K562 (cell line): ENCODE measurements around the gene SLC37A2.

Experiments
- BRD9 ChIP-seq: fragments of 450-650 bp; IDR thresholded peaks from 2 replicates; pipeline ENCODE4 v1.6.1; 2018; ENCODE audit warnings: low read depth; ENCODE audit not compliant: partially characterized antibody
- CTCF ChIP-seq, 3 experiments: IDR thresholded peaks in 2 of 3; conservative IDR thresholded peaks in 1 of 3; 2 replicates each; pipeline ENCODE4 v1.5.1; 2011 to 2012; ENCODE audit warnings: low read length in 3 of 3, mild to moderate bottlenecking in 3 of 3, control low read depth in 2 of 3, improper control_type of control experiment in 1 of 3, inconsistent platforms in 1 of 3, low read depth in 1 of 3, mixed read lengths in 1 of 3, moderate library complexity in 1 of 3; ENCODE audit not compliant: insufficient read depth in 2 of 3
- ETS2 ChIP-seq: IDR thresholded peaks from 2 replicates; pipeline ENCODE4 v1.6.1; 2016; ENCODE audit warnings: borderline replicate concordance, missing genetic modification characterization, mild to moderate bottlenecking, moderate library complexity, missing compliant biosample characterization; ENCODE audit not compliant: poor library complexity, severe bottlenecking
- ETV6 ChIP-seq, 3 experiments: fragments of 150-350 bp in 1 of 3; sonication (generic) in 1 of 3; formaldehyde crosslinking in 1 of 3; IDR thresholded peaks; 2 replicates each; pipeline versions ENCODE4 v1.6.1 to v1.8.0; 2014 to 2022; ENCODE audit warnings: borderline replicate concordance in 2 of 3, low read depth in 2 of 3, antibody characterized with exemption in 1 of 3, low read length in 1 of 3, mild to moderate bottlenecking in 1 of 3, missing genetic modification reagents in 1 of 3
- HDAC6 ChIP-seq: IDR thresholded peaks from 2 replicates; pipeline ENCODE4 v1.6.1; 2012; ENCODE audit warnings: low read depth, mild to moderate bottlenecking, control low read depth, inconsistent platforms, low read length, moderate library complexity
- MLLT1 ChIP-seq, 2 experiments: fragments of 450-650 bp; IDR thresholded peaks; 2 replicates each; pipeline ENCODE4 v1.6.1; 2016
- RFX5 ChIP-seq: IDR thresholded peaks from 2 replicates; pipeline ENCODE4 v1.6.1; 2011; ENCODE audit warnings: low read depth, mild to moderate bottlenecking, improper control_type of control experiment, low read length
- ZNF408 ChIP-seq: fragments of 250-450 bp; sonication (Bioruptor Pico); IDR thresholded peaks from 2 replicates; pipeline ENCODE4 v1.4.0; 2020; ENCODE audit warnings: low read depth, mild to moderate bottlenecking, moderate library complexity

- TF ChIP-seq RFX5 (no peak), CTCF (IDR thresholded peaks at IDR 0.05 in 2 of 3, conservative IDR thresholded peaks at IDR 0.05 in 1 of 3; ENCODE audit: insufficient read depth in 2 of 3, low read depth in 1 of 3, low read length in 3 of 3) (no peak), ZNF408 (CRISPR knock-in tag) (no peak), MLLT1 (IDR thresholded peaks at IDR 0.05) (no peak), HDAC6 (no peak), BRD9 (no peak), ETS2 (tag) (no peak), ETV6 (IDR thresholded peaks at IDR 0.05; ENCODE audit: borderline replicate concordance in 1 of 2, low read depth in 2 of 2, low read length in 1 of 2) (no peak), ETV6 (CRISPR knock-in tag; IDR thresholded peaks at IDR 0.05; ENCODE audit: borderline replicate concordance) (no peak)
Observed at GRCh38 chr11:125069008-125069407, 5.9 kb downstream of the SLC37A2 start.
